HepG2 (cell line): ENCODE results near the gene SRSF2. TPM values are rescaled to one million over a fixed set of nuclear protein-coding genes. Genes with fewer than 3 reads are reported as not detected.

Source experiments
- ATAC-seq: fragments of 200-7000 bp; cut with Tn5 transposase; 3 replicates; pipeline ENCODE4 v1.9.1; 2020; ENCODE audit warnings: mild to moderate bottlenecking, moderate library complexity
- BruUV-seq: library from RNA; stranded (reverse); fragments of 400-500 nt; replicated peaks from 2 replicates; lab custom pipeline; 2021; lab: Mats Ljungman, UMichigan
- CTCF ChIA-PET: fragments of 300-600 bp; formaldehyde crosslinking; extraction: SDS; loops from one replicate; lab custom pipeline; 2021; ENCODE audit warnings: low total read pairs, inconsistent platforms, low intra/inter-chr PET ratio; lab: Yijun Ruan, JAX
- POLR2A ChIA-PET: fragments of 350-600 bp; sonication (Branson Sonifier 250); formaldehyde crosslinking; loops from one replicate; lab custom pipeline; 2020; ENCODE audit warnings: antibody characterized with exemption, inconsistent platforms; lab: Yijun Ruan, JAX
- DNase-seq: peaks from one replicate; pipeline ENCODE4 v3.0.0-alpha.2; 2015; ENCODE audit warnings: low spot score
- FAIRE-seq: peaks from 3 replicates; lab custom pipeline; 2011; peaks lifted over from hg19 to GRCh38; lab: Jason Lieb, UNC
- H2AFZ ChIP-seq: one replicate; pipeline ENCODE4 v1.6.1; 2011; ENCODE audit warnings: low read length, inconsistent platforms
- H3K27ac ChIP-seq: fragments of 300-600 bp; 3 replicates; pipeline ENCODE4 v1.8.0; 2011; ENCODE audit warnings: mixed run types, mild to moderate bottlenecking, mixed read lengths, low read length, inconsistent platforms; ENCODE audit not compliant: insufficient read depth; ENCODE audit errors: extremely low read length
- H3K27me3 ChIP-seq, 2 experiments: fragments of 200-600 bp in 1 of 2; 2 replicates in 1 of 2; 3 replicates in 1 of 2; pipeline versions ENCODE4 v1.6.0 to v1.8.0; 2011; ENCODE audit warnings: low read length in 2 of 2, mild to moderate bottlenecking in 2 of 2, moderate library complexity in 2 of 2, inconsistent platforms in 1 of 2; ENCODE audit not compliant: insufficient read depth in 2 of 2, control insufficient read depth in 1 of 2
- H3K36me3 ChIP-seq, 2 experiments: fragments of 200-600 bp in 1 of 2; replicated peaks in 1 of 2; 2 replicates in 1 of 2; 3 replicates in 1 of 2; pipeline versions ENCODE4 v1.5.1 to v1.8.0; 2011; ENCODE audit warnings: low read length in 2 of 2, inconsistent platforms in 1 of 2; ENCODE audit not compliant: insufficient read depth in 2 of 2, control insufficient read depth in 1 of 2
- H3K4me1 ChIP-seq: 2 replicates; pipeline ENCODE4 v1.5.1; 2012; ENCODE audit warnings: low read length, inconsistent platforms; ENCODE audit not compliant: insufficient read depth
- H3K4me2 ChIP-seq: 2 replicates; pipeline ENCODE4 v1.6.0; 2011; ENCODE audit warnings: low read depth, low read length, inconsistent platforms
- H3K4me3 ChIP-seq, 3 experiments: fragments of 200-600 bp in 1 of 3; sonication (generic), shearing (Covaris generic) in 1 of 3; replicated peaks in 1 of 3; 2 replicates each; pipeline ENCODE4 v1.5.1; 2011 to 2016; ENCODE audit warnings: low read length in 3 of 3, inconsistent platforms in 2 of 3, low read depth in 2 of 3, mild to moderate bottlenecking in 2 of 3, control low read depth in 1 of 3, mixed read lengths in 1 of 3; ENCODE audit not compliant: insufficient read depth in 1 of 3
- H3K79me2 ChIP-seq: one replicate; pipeline ENCODE4 v1.6.1; 2011; ENCODE audit warnings: low read length, inconsistent platforms; ENCODE audit not compliant: insufficient read depth
- H3K9ac ChIP-seq: 2 replicates; pipeline ENCODE4 v1.6.0; 2011; ENCODE audit warnings: mild to moderate bottlenecking, low read depth, low read length, inconsistent platforms; ENCODE audit not compliant: insufficient read depth
- H3K9me3 ChIP-seq: 2 replicates; pipeline ENCODE4 v1.5.1; 2012; ENCODE audit warnings: mild to moderate bottlenecking, low read length
- H4K20me1 ChIP-seq: 2 replicates; pipeline ENCODE4 v1.6.0; 2011; ENCODE audit warnings: inconsistent platforms, mild to moderate bottlenecking, low read length, moderate library complexity; ENCODE audit not compliant: insufficient read depth
- NFKB2 ChIP-seq: sonication (generic); formaldehyde crosslinking; IDR thresholded peaks from 2 replicates; pipeline ENCODE4 v1.4.0; 2020; ENCODE audit warnings: missing genetic modification reagents, borderline replicate concordance
- PHF20 ChIP-seq: sonication (generic); formaldehyde crosslinking; IDR thresholded peaks from 2 replicates; pipeline ENCODE4 v1.5.0; 2020; ENCODE audit warnings: mild to moderate bottlenecking, missing genetic modification reagents
- RXRA ChIP-seq: sonication (generic); formaldehyde crosslinking; IDR thresholded peaks from 2 replicates; pipeline ENCODE4 v1.5.1; 2020; ENCODE audit warnings: missing genetic modification reagents
- ZNF446 ChIP-seq: sonication (generic); formaldehyde crosslinking; IDR thresholded peaks from 2 replicates; pipeline ENCODE4 v1.5.0; 2020; ENCODE audit warnings: mild to moderate bottlenecking, missing genetic modification reagents
- WGBS: methylation state at CpG from one replicate; pipeline ENCODE4 v1.1.6; 2017; ENCODE audit warnings: low lambda C conversion rate; 5-methylcytosine and 5-hydroxymethylcytosine counted together
- in situ Hi-C: cut with HindIII; loops from 2 replicates; pipeline ENCODE4 v1.10.0; 2017; ENCODE audit warnings: low pct_unique_long_range_greater_than_20kb; ENCODE audit not compliant: extremely low pct_ligation_motif_present
- intact Hi-C: fragments of 100-400 bp; cut with micrococcal nuclease; formaldehyde crosslinking; loops from one replicate; pipeline ENCODE4 v1.10.0; 2022; ENCODE audit not compliant: unreplicated experiment
- polyA plus RNA-seq, 8 experiments: library from polyadenylated mRNA; depleted of rRNA in 3 of 8; stranded (reverse) in 7 of 8; unstranded in 1 of 8; fragments of >200 nt; fragmentation: Illumina TruSeq in 4 of 8; extraction: Trizol in 4 of 8; gene quantifications; 2 replicates each; pipeline versions ENCODE4 v1.2.1 to v1.2.3, GENCODE V29; 2011 to 2016; ENCODE audit warnings: low read depth in 4 of 8, missing spikeins in 1 of 8, mixed read lengths in 1 of 8; ENCODE audit not compliant: insufficient read depth in 1 of 8
- total RNA-seq, 5 experiments: library from RNA; depleted of rRNA; stranded (reverse); fragments of >200 nt; fragmentation: Illumina TruSeq; extraction: Trizol; gene quantifications; 2 replicates each; pipeline ENCODE4 v1.2.3, GENCODE V29; 2016; ENCODE audit warnings: low read depth in 1 of 5
- TF ChIP-seq, protein P1 (sequence below): sonication (generic); formaldehyde crosslinking; IDR thresholded peaks from 2 replicates; pipeline ENCODE4 v1.8.1; 2023; ENCODE audit warnings: mild to moderate bottlenecking, inconsistent platforms, moderate library complexity, missing genetic modification reagents, borderline replicate concordance
- TF ChIP-seq, protein P2 (sequence below): sonication (generic); formaldehyde crosslinking; IDR thresholded peaks from 2 replicates; pipeline ENCODE4 v1.9.0; 2022; ENCODE audit warnings: missing genetic modification reagents, mild to moderate bottlenecking, borderline replicate concordance

SRSF2 gene
- total and polyA plus RNA-seq, 2 of the 13 experiments (the other 11 are each of a cell fraction or from before 2014, with no cell fraction given), result 306 to 319 TPM

DNA sequence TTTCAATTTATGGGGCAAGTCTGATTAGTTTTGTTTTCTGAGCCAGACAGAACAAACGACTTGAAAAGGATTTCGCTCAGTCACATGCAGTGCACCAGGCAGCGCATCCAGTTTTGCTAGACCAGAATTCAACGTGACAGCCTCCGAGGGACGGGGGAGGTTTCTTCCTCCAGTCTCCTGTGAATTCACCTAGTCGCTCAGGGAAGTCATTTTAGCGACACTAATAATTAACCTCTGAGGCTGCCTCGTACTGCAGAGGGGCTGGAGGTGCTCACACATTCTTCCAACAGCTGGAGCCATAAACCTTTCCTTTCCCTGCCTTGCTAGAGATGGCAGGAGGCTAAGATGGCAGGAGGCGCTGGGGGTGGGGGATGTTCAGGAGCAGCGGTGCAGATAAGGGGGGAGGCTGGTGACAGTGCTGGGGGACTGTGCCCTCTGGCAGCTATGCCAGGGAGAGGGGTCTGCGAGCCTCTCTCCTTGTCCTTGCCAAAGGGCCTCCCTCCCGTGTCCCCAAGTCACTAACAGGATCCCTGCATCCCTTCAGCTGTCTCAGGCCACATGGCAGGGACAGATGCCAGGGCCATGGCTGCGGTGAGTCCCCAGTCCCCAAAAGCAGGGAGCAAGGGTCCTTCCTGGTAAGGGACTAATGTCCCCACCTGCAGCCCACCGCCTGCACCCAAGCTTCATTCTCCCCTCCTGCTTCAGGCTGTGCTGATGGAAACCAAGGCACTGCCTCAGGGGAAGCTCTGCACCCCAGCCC lies 50.4 kb downstream of the SRSF2 start:
- FAIRE-seq (no peak), ATAC-seq (no peak)
- H3K27ac ChIP-seq, result no peak overlapping the region

More for the DNA sequence above, 50.4 kb downstream of the SRSF2 start:
- TF ChIP-seq, protein P1, sequence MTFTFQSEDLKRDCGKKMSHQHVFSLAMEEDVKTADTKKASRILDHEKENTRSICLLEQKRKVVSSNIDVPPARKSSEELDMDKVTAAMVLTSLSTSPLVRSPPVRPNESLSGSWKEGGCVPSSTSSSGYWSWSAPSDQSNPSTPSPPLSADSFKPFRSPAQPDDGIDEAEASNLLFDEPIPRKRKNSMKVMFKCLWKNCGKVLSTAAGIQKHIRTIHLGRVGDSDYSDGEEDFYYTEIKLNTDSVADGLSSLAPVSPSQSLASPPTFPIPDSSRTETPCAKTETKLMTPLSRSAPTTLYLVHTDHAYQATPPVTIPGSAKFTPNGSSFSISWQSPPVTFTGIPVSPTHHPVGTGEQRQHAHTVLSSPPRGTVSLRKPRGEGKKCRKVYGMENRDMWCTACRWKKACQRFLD, result no peak
- TF ChIP-seq, protein P2, sequence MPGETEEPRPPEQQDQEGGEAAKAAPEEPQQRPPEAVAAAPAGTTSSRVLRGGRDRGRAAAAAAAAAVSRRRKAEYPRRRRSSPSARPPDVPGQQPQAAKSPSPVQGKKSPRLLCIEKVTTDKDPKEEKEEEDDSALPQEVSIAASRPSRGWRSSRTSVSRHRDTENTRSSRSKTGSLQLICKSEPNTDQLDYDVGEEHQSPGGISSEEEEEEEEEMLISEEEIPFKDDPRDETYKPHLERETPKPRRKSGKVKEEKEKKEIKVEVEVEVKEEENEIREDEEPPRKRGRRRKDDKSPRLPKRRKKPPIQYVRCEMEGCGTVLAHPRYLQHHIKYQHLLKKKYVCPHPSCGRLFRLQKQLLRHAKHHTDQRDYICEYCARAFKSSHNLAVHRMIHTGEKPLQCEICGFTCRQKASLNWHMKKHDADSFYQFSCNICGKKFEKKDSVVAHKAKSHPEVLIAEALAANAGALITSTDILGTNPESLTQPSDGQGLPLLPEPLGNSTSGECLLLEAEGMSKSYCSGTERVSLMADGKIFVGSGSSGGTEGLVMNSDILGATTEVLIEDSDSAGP (CRISPR knock-in tag), result no peak
- peak; percentile 9; the same call in 1 of the 2 replicates for TF ChIP-seq RXRA
- TF ChIP-seq NFKB2 (CRISPR knock-in tag), result peak; percentile 16; the same call in 1 of the 2 replicates
- no peak for TF ChIP-seq ZNF446 (CRISPR knock-in tag)
- TF ChIP-seq PHF20 (CRISPR knock-in tag), result 0 out of 2 replicates have a peak, but pooled peaks have one; percentile 18
- peaks cover 54% of the 10 kb centered on the region for H3K4me1 ChIP-seq
- WGBS, result 93% methylated on average over 14 of the region's 15 CpGs
- intact Hi-C loops, result no loop called here
- in situ Hi-C loops, result no loop called here
- no peaks in the 10 kb centered on the region for H3K27me3 ChIP-seq
- no peak overlapping the region for H3K4me2 ChIP-seq
- no peak overlapping the region for H2AFZ ChIP-seq
- ChIA-PET CTCF (no interaction called here), POLR2A (interaction anchor here (2.7 kb wide), 1 partner anchor 15 kb away, joined by 15 read pairs; no protein-coding TSS in a partner anchor)
- no peaks in the 10 kb centered on the region for H3K79me2 ChIP-seq
- no peaks in the 10 kb centered on the region for H4K20me1 ChIP-seq
- no TSS peak for BruUV-seq
- peaks cover 7 to 12% of the 10 kb centered on the region in 2 experiments; a peak in 4 of 5 replicates for H3K36me3 ChIP-seq
- H3K4me3 ChIP-seq, result no peak overlapping the region
- no peak overlapping the region for H3K9ac ChIP-seq
- DNase-seq, result no peak
- H3K9me3 ChIP-seq, result no peaks in the 10 kb centered on the region
